Measurements from ENCODE around the gene KAZN.
A peak's percentile ranks its signal among the peaks of the same experiment; 100 is the strongest.

Gene KAZN

DNA sequence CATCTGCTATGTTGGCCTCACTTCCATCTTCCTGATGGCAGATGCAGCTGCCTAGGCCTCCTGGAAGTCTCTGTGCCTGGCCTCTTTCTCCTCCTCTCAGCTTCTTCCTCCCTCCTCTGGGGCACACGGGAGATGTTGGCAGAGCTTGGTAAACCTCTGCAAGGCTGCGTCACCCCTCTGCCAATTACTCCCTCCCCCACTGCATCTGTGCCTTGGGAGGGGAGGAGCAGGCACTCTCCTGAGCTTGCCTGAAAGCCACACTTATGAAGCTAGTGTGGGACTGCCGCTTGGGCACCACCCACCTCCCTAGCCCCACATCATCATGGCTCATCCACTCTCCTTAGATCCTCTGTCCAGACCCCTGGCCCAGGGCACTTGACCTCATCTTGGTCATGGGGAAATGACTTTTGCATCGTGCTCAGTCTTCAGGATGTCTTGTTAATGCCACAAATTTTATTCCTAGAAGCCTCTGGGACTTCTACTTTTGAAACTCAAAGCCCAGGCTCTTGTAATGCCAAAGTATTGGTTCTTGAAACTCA is 547.7 kb downstream of the KAZN start:
- H3K27ac ChIP-seq (ENCODE audit: low read depth, low read length), result no peak overlapping the region
- no peak for DNase-seq

DNA sequence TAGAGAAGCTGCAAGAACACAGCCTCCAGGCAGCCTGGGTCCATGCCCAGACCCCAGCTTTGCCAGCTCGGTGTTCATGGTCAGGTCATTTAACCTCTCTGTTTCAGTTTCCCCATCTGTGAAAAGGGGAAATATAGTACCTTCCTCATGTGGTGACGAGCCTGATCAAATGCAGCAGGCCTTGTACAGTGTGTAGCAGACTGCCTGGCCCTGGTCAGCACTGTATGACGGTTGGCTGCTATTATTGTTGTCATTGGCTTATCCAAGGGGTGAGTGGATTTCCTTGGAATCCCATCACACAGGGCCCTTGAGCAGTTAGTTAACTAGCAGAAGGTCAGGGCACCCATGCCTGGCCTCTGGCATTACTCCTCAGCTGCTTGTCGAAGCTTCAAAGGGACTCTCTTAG is 548.5 kb downstream of the KAZN start:
- peaks cover 11 to 26% of the 10 kb centered on the region in 2 experiments for H3K4me1 ChIP-seq (ENCODE audit: control insufficient read depth in 1 of 2, insufficient read depth in 2 of 2, low read length in 2 of 2)
- H2BK12ac ChIP-seq (ENCODE audit: low read length), result no peak overlapping the region
- no peak overlapping the region for H3K27ac ChIP-seq (ENCODE audit: low read depth, low read length)
- DNase-seq, result no peak
- no peak overlapping the region for H3K4me3 ChIP-seq (ENCODE audit: low read depth, low read length)
- H3K9ac ChIP-seq (ENCODE audit: low read length), result no peak overlapping the region
- H3K14ac ChIP-seq (ENCODE audit: low read length), result no peak overlapping the region
- H3K79me2 ChIP-seq (ENCODE audit: control insufficient read depth, insufficient read depth, low read length, poor library complexity), result no peaks in the 10 kb centered on the region
- no peak overlapping the region for H2BK120ac ChIP-seq (ENCODE audit: insufficient read depth, low read length, poor library complexity)
- WGBS (ENCODE audit: extremely low coverage, insufficient coverage, insufficient read length), result no CpG with 5 or more reads among the region's 4 CpGs
- no peak overlapping the region for H3K18ac ChIP-seq (ENCODE audit: low read length)
- H3K36me3 ChIP-seq (ENCODE audit: control insufficient read depth in 1 of 2, insufficient read depth in 2 of 2, low read length in 2 of 2), result no peaks in the 10 kb centered on the region
- no peak overlapping the region for H2AK5ac ChIP-seq (ENCODE audit: low read length)
- H2AFZ ChIP-seq (ENCODE audit: insufficient read depth, low read length, poor library complexity), result no peak overlapping the region
- no peak overlapping the region for H3K23ac ChIP-seq (ENCODE audit: low read length)
- H3K4me2 ChIP-seq (ENCODE audit: low read length), result no peak overlapping the region
- H3K79me1 ChIP-seq (ENCODE audit: low read length), result no peaks in the 10 kb centered on the region
- no peak overlapping the region for H4K12ac ChIP-seq (ENCODE audit: low read depth, low read length)
- H3K27me3 ChIP-seq (ENCODE audit: insufficient read depth, low read length), result no peaks in the 10 kb centered on the region
- H3K9me3 ChIP-seq (ENCODE audit: insufficient read depth, low read depth, low read length), result peaks cover 2% of the 10 kb centered on the region
- H3K4ac ChIP-seq (ENCODE audit: low read depth, low read length), result no peak overlapping the region
- peak overlapping the region; percentile 8 for H4K91ac ChIP-seq (ENCODE audit: low read depth, low read length)
- no peak overlapping the region for H4K8ac ChIP-seq (ENCODE audit: low read depth, low read length)
- no peak overlapping the region for H2BK5ac ChIP-seq (ENCODE audit: low read depth, low read length, poor library complexity)

More for the DNA sequence above, 547.7 kb downstream of the KAZN start:
- H2BK120ac ChIP-seq (ENCODE audit: insufficient read depth, low read length, poor library complexity), result no peak overlapping the region
- H2BK5ac ChIP-seq (ENCODE audit: low read depth, low read length, poor library complexity), result no peak overlapping the region
- no peak overlapping the region for H3K4me2 ChIP-seq (ENCODE audit: low read length)
- no peak overlapping the region for H3K9ac ChIP-seq (ENCODE audit: low read length)
- H4K91ac ChIP-seq (ENCODE audit: low read depth, low read length), result peak overlapping the region; percentile 7
- WGBS (ENCODE audit: extremely low coverage, insufficient coverage, insufficient read length), result no CpG with 5 or more reads among the region's 4 CpGs
- no peak overlapping the region for H4K12ac ChIP-seq (ENCODE audit: low read depth, low read length)
- peaks cover 2% of the 10 kb centered on the region for H3K79me1 ChIP-seq (ENCODE audit: low read length)
- H3K9me3 ChIP-seq (ENCODE audit: insufficient read depth, low read depth, low read length), result peaks cover 2% of the 10 kb centered on the region
- no peak overlapping the region for H3K14ac ChIP-seq (ENCODE audit: low read length)
- H3K4me3 ChIP-seq (ENCODE audit: low read depth, low read length), result no peak overlapping the region
- no peak overlapping the region for H3K18ac ChIP-seq (ENCODE audit: low read length)
- no peaks in the 10 kb centered on the region for H3K36me3 ChIP-seq (ENCODE audit: control insufficient read depth in 1 of 2, insufficient read depth in 2 of 2, low read length in 2 of 2)
- no peaks in the 10 kb centered on the region for H3K79me2 ChIP-seq (ENCODE audit: control insufficient read depth, insufficient read depth, low read length, poor library complexity)
- no peaks in the 10 kb centered on the region for H3K27me3 ChIP-seq (ENCODE audit: insufficient read depth, low read length)
- no peak overlapping the region for H2BK12ac ChIP-seq (ENCODE audit: low read length)
- H2AK5ac ChIP-seq (ENCODE audit: low read length), result no peak overlapping the region
- peaks cover 10 to 21% of the 10 kb centered on the region in 2 experiments for H3K4me1 ChIP-seq (ENCODE audit: control insufficient read depth in 1 of 2, insufficient read depth in 2 of 2, low read length in 2 of 2)
- H3K23ac ChIP-seq (ENCODE audit: low read length), result no peak overlapping the region
- no peak overlapping the region for H2AFZ ChIP-seq (ENCODE audit: insufficient read depth, low read length, poor library complexity)
- H4K8ac ChIP-seq (ENCODE audit: low read depth, low read length), result no peak overlapping the region
- H3K4ac ChIP-seq (ENCODE audit: low read depth, low read length), result no peak overlapping the region

DNA sequence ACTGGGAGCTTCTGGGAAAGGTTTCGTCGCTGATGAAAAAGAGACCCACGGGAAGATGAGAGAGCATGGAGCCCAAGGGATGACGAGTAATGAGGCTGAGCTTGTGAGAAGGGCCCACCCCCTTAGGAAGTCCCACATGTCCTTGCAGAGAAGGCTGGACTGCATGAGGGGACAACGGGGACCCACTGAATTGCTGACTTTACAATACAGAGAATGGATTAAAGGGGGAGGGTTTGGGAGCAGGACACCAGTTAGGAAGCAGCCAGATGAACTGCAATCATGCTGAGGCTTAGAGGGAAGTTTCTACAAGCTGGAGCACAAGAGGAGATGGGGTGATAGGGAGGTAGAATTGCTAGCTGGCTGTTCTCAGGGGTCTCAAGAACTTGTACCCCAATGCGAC is 549.5 kb downstream of the KAZN start:
- Histone ChIP-seq H3K23ac (ENCODE audit: low read length) (no peak overlapping the region), H3K79me1 (ENCODE audit: low read length) (peaks cover 4% of the 10 kb centered on the region), H3K4me2 (ENCODE audit: low read length) (no peak overlapping the region)

DNA sequence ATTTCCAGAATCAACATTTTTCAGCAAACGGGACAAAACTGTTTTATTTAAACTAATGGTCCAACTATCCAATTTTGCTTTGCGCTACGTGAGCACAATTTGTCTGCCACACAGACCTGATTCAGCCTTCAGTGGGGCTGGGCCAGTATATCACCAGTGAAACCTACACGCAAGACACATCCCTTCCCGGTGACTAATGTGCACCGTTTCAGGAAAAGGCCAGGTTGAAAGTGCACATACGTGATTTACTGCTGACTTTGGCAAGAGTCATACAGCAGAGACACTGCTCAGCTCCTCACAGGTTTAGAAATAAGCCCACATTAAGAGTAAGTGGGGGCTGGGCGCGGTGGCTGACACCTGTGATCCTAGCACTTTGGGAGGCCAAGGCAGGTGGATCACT is 550.0 kb downstream of the KAZN start:
- no peak overlapping the region for H2AK5ac ChIP-seq (ENCODE audit: low read length)
- peaks cover 13 to 28% of the 10 kb centered on the region in 2 experiments for H3K4me1 ChIP-seq (ENCODE audit: control insufficient read depth in 1 of 2, insufficient read depth in 2 of 2, low read length in 2 of 2)
- H3K18ac ChIP-seq (ENCODE audit: low read length), result no peak overlapping the region
- peaks cover 7% of the 10 kb centered on the region for H3K79me1 ChIP-seq (ENCODE audit: low read length)
- no peaks in the 10 kb centered on the region for H3K36me3 ChIP-seq (ENCODE audit: control insufficient read depth in 1 of 2, insufficient read depth in 2 of 2, low read length in 2 of 2)
- no peak overlapping the region for H3K23ac ChIP-seq (ENCODE audit: low read length)
- WGBS (ENCODE audit: extremely low coverage, insufficient coverage, insufficient read length), result no CpG with 5 or more reads among the region's 9 CpGs
- no peak overlapping the region for H3K4me2 ChIP-seq (ENCODE audit: low read length)
- H2BK120ac ChIP-seq (ENCODE audit: insufficient read depth, low read length, poor library complexity), result no peak overlapping the region
- H3K9me3 ChIP-seq (ENCODE audit: insufficient read depth, low read depth, low read length), result peaks cover 2% of the 10 kb centered on the region
- no peak overlapping the region for H4K12ac ChIP-seq (ENCODE audit: low read depth, low read length)
- H3K14ac ChIP-seq (ENCODE audit: low read length), result no peak overlapping the region
- H2AFZ ChIP-seq (ENCODE audit: insufficient read depth, low read length, poor library complexity), result no peak overlapping the region
- no peak for DNase-seq
- H2BK12ac ChIP-seq (ENCODE audit: low read length), result no peak overlapping the region
- H2BK5ac ChIP-seq (ENCODE audit: low read depth, low read length, poor library complexity), result no peak overlapping the region
- no peak overlapping the region for H3K4ac ChIP-seq (ENCODE audit: low read depth, low read length)
- H3K79me2 ChIP-seq (ENCODE audit: control insufficient read depth, insufficient read depth, low read length, poor library complexity), result no peaks in the 10 kb centered on the region
- H3K27me3 ChIP-seq (ENCODE audit: insufficient read depth, low read length), result no peaks in the 10 kb centered on the region
- H3K4me3 ChIP-seq (ENCODE audit: low read depth, low read length), result no peak overlapping the region
- no peak overlapping the region for H4K91ac ChIP-seq (ENCODE audit: low read depth, low read length)
- no peak overlapping the region for H3K27ac ChIP-seq (ENCODE audit: low read depth, low read length)
- H4K8ac ChIP-seq (ENCODE audit: low read depth, low read length), result no peak overlapping the region
- H3K9ac ChIP-seq (ENCODE audit: low read length), result no peak overlapping the region

More for the DNA sequence above, 549.5 kb downstream of the KAZN start:
- no peak for DNase-seq
- Histone ChIP-seq H2BK120ac (ENCODE audit: insufficient read depth, low read length, poor library complexity) (no peak overlapping the region), H3K4ac (ENCODE audit: low read depth, low read length) (no peak overlapping the region), H3K9me3 (ENCODE audit: insufficient read depth, low read depth, low read length) (peaks cover 2% of the 10 kb centered on the region), H3K27ac (ENCODE audit: low read depth, low read length) (no peak overlapping the region), H3K79me2 (ENCODE audit: control insufficient read depth, insufficient read depth, low read length, poor library complexity) (no peaks in the 10 kb centered on the region), H4K91ac (ENCODE audit: low read depth, low read length) (no peak overlapping the region), H2BK12ac (ENCODE audit: low read length) (peak overlapping the region; percentile 35), H3K9ac (ENCODE audit: low read length) (no peak overlapping the region), H2BK5ac (ENCODE audit: low read depth, low read length, poor library complexity) (no peak overlapping the region), H3K4me3 (ENCODE audit: low read depth, low read length) (no peak overlapping the region), H2AK5ac (ENCODE audit: low read length) (no peak overlapping the region), H3K4me1 (ENCODE audit: control insufficient read depth in 1 of 2, insufficient read depth in 2 of 2, low read length in 2 of 2) (peaks cover 13 to 28% of the 10 kb centered on the region in 2 experiments), H3K14ac (ENCODE audit: low read length) (no peak overlapping the region), H4K8ac (ENCODE audit: low read depth, low read length) (no peak overlapping the region), H4K12ac (ENCODE audit: low read depth, low read length) (no peak overlapping the region), H3K27me3 (ENCODE audit: insufficient read depth, low read length) (no peaks in the 10 kb centered on the region), H2AFZ (ENCODE audit: insufficient read depth, low read length, poor library complexity) (no peak overlapping the region), H3K36me3 (ENCODE audit: control insufficient read depth in 1 of 2, insufficient read depth in 2 of 2, low read length in 2 of 2) (no peaks in the 10 kb centered on the region), H3K18ac (ENCODE audit: low read length) (no peak overlapping the region)
- WGBS (ENCODE audit: extremely low coverage, insufficient coverage, insufficient read length), result no CpG with 5 or more reads among the region's 6 CpGs
